MM.1S (cell line): ENCODE measurements around the gene BLCAP.

Source experiments
- DNase-seq: peaks from one replicate; pipeline ENCODE4 v3.0.0-alpha.2; 2015
- H2AFZ ChIP-seq: fragments of 300-600 bp; sonication (generic); 2 replicates; pipeline ENCODE4 v1.6.0; 2016; ENCODE audit warnings: antibody characterized with exemption, low read length
- H3F3A ChIP-seq: fragments of 300-600 bp; sonication (generic); 2 replicates; pipeline ENCODE4 v1.6.1; 2016; ENCODE audit warnings: mild to moderate bottlenecking, antibody characterized with exemption, low read length, moderate library complexity, mixed read lengths; ENCODE audit not compliant: insufficient read depth
- H3K27ac ChIP-seq: fragments of 300-600 bp; sonication (generic); 2 replicates; pipeline ENCODE4 v1.5.1; 2016; ENCODE audit warnings: mild to moderate bottlenecking, low read length
- H3K27me3 ChIP-seq: fragments of 300-600 bp; sonication (generic); replicated peaks from 2 replicates; pipeline ENCODE4 v1.6.0; 2016; ENCODE audit warnings: low read length; ENCODE audit not compliant: insufficient read depth
- H3K36me3 ChIP-seq: fragments of 300-600 bp; sonication (generic); replicated peaks from 2 replicates; pipeline ENCODE4 v1.6.1; 2016; ENCODE audit warnings: mild to moderate bottlenecking, low read length, mixed read lengths; ENCODE audit not compliant: insufficient read depth
- H3K4me1 ChIP-seq: fragments of 300-600 bp; sonication (generic); 2 replicates; pipeline ENCODE4 v1.6.1; 2016; ENCODE audit warnings: low read length, mixed read lengths
- H3K4me2 ChIP-seq: fragments of 300-600 bp; sonication (generic); 2 replicates; pipeline ENCODE4 v1.6.0; 2016; ENCODE audit warnings: low read depth, low read length
- H3K4me3 ChIP-seq: fragments of 300-600 bp; sonication (generic); 2 replicates; pipeline ENCODE4 v1.5.1; 2016; ENCODE audit warnings: low read length, mixed read lengths
- H3K79me2 ChIP-seq: fragments of 300-600 bp; sonication (generic); 2 replicates; pipeline ENCODE4 v1.6.1; 2016; ENCODE audit warnings: mixed run types, low read length, mixed read lengths
- H3K9ac ChIP-seq: fragments of 300-600 bp; sonication (generic); 2 replicates; pipeline ENCODE4 v1.6.1; 2016; ENCODE audit warnings: low read length, mixed read lengths
- H3K9me2 ChIP-seq: fragments of 300-600 bp; sonication (generic); replicated peaks from 2 replicates; pipeline ENCODE4 v1.6.1; 2016; ENCODE audit warnings: mild to moderate bottlenecking, low read length, mixed read lengths; ENCODE audit not compliant: insufficient read depth
- H3K9me3 ChIP-seq: fragments of 300-600 bp; sonication (generic); replicated peaks from 2 replicates; pipeline ENCODE4 v1.6.1; 2016; ENCODE audit warnings: mild to moderate bottlenecking, low read length, mixed read lengths; ENCODE audit not compliant: insufficient read depth
- H4K20me1 ChIP-seq: fragments of 300-600 bp; sonication (generic); 2 replicates; pipeline ENCODE4 v1.6.1; 2016; ENCODE audit warnings: mild to moderate bottlenecking, low read length, moderate library complexity, mixed read lengths; ENCODE audit not compliant: insufficient read depth
- CTCF ChIP-seq: fragments of 300-600 bp; sonication (generic); IDR thresholded peaks from 2 replicates; pipeline ENCODE4 v1.5.1; 2016; ENCODE audit warnings: antibody characterized with exemption, low read length, mixed read lengths
- EZH2 ChIP-seq: fragments of 300-600 bp; sonication (generic); optimal IDR thresholded peaks from 2 replicates; pipeline ENCODE3; 2017; ENCODE audit warnings: low read depth, mild to moderate bottlenecking, antibody characterized with exemption, low read length, mixed read lengths
- EZH2phosphoT487 ChIP-seq: fragments of 300-600 bp; sonication (generic); IDR thresholded peaks from 2 replicates; pipeline ENCODE4 v1.6.1; 2018; ENCODE audit warnings: antibody characterized with exemption, low read length

Gene BLCAP

GRCh38 chr20:37526238-37526838 lies 1.3 kb downstream of the BLCAP start:
- H3K4me2 ChIP-seq: peak overlapping the region; percentile 91
- H3F3A ChIP-seq: peaks cover 7% of the 10 kb centered on the region; the same call in 1 of the 2 replicates
- H3K27me3 ChIP-seq: no peaks in the 10 kb centered on the region
- no peak for DNase-seq
- no peak overlapping the region for H3K27ac ChIP-seq
- no peaks in the 10 kb centered on the region for H3K36me3 ChIP-seq
- H3K4me1 ChIP-seq: peaks cover 33% of the 10 kb centered on the region
- no peak overlapping the region for H2AFZ ChIP-seq
- H3K79me2 ChIP-seq: peaks cover 48% of the 10 kb centered on the region
- no peaks in the 10 kb centered on the region for H3K9me2 ChIP-seq
- H3K9me3 ChIP-seq: no peaks in the 10 kb centered on the region
- H3K4me3 ChIP-seq: peak overlapping the region; percentile 91
- peak overlapping the region; percentile 97; the same call in 1 of the 2 replicates for H3K9ac ChIP-seq
- TF ChIP-seq CTCF (no peak), EZH2 (no peak), EZH2phosphoT487 (no peak)
- H4K20me1 ChIP-seq: no peaks in the 10 kb centered on the region

GRCh38 chr20:37525810-37526209 lies 1.9 kb downstream of the BLCAP start:
- Histone ChIP-seq H3K9me2 (no peaks in the 10 kb centered on the region), H4K20me1 (no peaks in the 10 kb centered on the region), H3K4me1 (peaks cover 33% of the 10 kb centered on the region), H3K36me3 (no peaks in the 10 kb centered on the region), H3K27ac (no peak overlapping the region), H3K79me2 (peaks cover 53% of the 10 kb centered on the region), H3K27me3 (no peaks in the 10 kb centered on the region), H3K9ac (no peak overlapping the region), H3K9me3 (no peaks in the 10 kb centered on the region), H2AFZ (no peak overlapping the region), H3K4me2 (peak overlapping the region; percentile 3; the same call in 1 of the 2 replicates), H3K4me3 (no peak overlapping the region), H3F3A (peaks cover 7% of the 10 kb centered on the region; the same call in 1 of the 2 replicates)
- TF ChIP-seq CTCF (no peak), EZH2phosphoT487 (no peak), EZH2 (no peak)
- DNase-seq: no peak

- no peak overlapping the region for H2AFZ ChIP-seq
- H3K27ac ChIP-seq: no peak overlapping the region
- TF ChIP-seq EZH2: no peak
- no peak for TF ChIP-seq CTCF
- TF ChIP-seq EZH2phosphoT487: no peak
- H3K9me2 ChIP-seq: no peaks in the 10 kb centered on the region
- peak overlapping the region; percentile 12; the same call in 1 of the 2 replicates for H3K4me2 ChIP-seq
- no peaks in the 10 kb centered on the region for H3K27me3 ChIP-seq
- no peak overlapping the region for H3K9ac ChIP-seq
- H3K4me3 ChIP-seq: no peak overlapping the region
- H3K4me1 ChIP-seq: peaks cover 33% of the 10 kb centered on the region
- no peaks in the 10 kb centered on the region for H4K20me1 ChIP-seq
- no peaks in the 10 kb centered on the region for H3K9me3 ChIP-seq
- H3F3A ChIP-seq: peaks cover 7% of the 10 kb centered on the region; the same call in 1 of the 2 replicates
- peaks cover 61% of the 10 kb centered on the region for H3K79me2 ChIP-seq
- peak; percentile 46 for DNase-seq
- H3K36me3 ChIP-seq: no peaks in the 10 kb centered on the region
These were observed 2.6 kb downstream of the BLCAP start for GRCh38 chr20:37524859-37525708.
